ENCODE data around the gene VLDLR.

Gene VLDLR

DNA sequence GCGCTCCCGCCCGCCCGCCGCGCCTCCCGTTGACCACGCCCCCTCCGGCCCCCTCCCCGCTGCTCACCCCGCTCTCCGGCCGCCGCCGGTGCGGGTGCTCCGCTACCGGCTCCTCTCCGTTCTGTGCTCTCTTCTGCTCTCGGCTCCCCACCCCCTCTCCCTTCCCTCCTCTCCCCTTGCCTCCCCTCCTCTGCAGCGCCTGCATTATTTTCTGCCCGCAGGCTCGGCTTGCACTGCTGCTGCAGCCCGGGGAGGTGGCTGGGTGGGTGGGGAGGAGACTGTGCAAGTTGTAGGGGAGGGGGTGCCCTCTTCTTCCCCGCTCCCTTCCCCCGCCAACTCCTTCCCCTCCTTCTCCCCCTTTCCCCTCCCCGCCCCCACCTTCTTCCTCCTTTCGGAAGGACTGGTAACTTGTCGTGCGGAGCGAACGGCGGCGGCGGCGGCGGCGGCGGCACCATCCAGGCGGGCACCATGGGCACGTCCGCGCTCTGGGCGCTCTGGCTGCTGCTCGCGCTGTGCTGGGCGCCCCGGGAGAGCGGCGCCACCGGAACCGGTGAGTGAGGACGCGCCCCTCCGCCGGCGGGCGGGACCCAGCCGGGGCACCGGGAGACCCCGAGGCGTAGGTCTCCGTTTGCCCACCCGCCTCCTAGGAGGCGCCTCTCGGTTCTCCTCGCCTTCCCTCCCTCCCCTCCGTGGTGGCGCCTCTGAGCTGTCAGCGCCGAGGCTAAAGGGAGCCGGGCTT is at the start of gene VLDLR:
VLDLR (plus strand) TSS at position 66 of the 739 bp plus-strand sequence; CDS start at position 469, 403 bp downstream.
- FAIRE-seq = no peak

DNA sequence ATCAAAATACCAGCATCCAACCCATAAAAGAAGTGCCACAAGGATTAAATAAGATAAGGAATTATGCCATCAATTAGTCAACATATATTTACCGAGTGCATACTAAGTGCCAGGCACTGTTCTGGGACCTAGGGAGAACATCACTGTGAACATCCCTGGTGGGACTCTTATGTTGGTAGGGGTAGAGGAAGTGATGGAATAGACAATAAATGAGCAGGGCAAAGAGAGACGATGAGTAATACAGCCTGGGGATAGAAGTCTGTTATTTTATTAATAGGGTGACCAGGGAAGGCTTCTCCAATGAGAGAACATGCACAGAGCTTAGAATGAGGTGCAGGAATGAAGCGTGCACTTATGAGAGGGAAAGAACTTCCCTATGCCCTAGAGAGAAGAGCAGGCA is 47.4 kb upstream of the VLDLR start:
- FAIRE-seq = no peak

DNA sequence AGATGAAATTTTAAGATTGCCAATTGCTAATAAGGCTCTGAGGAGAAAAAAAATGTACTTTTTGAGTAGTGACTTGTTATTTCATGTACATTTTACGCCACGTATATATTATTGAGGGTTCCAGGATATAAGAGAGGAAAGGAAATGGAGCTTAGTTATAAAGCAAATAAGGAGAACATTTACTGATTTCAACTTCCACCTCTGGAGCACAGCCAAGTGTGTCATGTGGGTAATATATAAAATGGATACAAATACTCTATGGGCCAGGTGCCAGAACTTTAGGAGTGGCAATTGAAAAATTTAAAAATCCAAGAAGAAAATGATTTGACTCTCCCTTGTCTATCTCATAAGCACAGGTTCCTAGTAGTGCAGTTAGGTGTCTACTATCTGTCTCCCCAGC is 45.0 kb upstream of the VLDLR start:
- FAIRE-seq = no peak

DNA sequence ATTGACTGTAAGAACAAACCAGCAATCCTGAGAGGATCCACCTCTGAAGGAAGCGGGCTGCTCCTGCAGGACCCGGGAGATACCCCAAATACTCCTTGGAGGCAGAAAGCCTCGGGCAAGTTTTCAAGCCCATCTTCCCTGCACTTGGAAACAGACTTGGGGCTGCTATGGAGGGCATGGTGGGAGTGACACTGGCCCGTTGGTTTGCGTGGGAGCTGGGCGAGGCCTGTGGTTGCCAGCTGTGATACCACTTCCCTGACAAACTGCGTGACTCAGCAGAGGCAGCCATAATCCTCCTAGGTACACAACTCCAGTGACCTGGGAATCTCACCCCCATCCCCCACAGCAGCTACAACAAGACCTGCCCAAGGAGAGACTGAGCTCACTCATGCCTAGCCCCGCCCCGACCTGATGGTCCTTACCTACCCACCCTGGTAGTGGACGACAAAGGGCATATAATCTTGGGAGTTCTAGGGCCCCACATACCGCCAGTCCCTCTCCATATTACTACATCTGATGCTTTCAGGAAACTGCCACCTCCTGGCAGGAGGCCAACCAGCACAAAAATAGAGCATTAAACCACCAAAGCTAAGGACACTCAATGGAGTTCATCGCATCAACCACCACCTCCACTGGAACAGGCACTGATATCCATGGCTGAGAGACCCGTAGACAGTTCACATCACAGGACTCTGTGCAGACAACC is 38.1 kb upstream of the VLDLR start:
- no peak for FAIRE-seq

DNA sequence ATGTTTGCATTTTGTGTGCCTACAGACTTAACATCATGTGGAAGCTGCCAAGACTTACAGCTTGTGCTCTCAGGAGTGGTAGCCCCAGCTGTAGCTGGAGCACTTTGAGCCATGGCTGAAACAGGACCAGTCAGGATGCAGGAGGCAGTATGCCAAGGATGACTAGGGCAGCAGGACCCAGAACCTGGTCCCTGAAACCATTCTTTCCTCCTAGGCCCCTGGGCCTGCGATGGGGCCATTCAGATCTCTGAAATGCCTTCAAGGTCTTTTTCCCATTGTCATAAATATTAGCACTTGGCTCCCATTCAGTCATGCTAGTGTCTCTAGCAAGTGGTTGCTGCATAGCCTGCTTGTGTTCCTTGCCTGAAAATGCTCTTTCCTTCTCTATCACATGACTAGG is 29.6 kb upstream of the VLDLR start:
- FAIRE-seq = no peak

DNA sequence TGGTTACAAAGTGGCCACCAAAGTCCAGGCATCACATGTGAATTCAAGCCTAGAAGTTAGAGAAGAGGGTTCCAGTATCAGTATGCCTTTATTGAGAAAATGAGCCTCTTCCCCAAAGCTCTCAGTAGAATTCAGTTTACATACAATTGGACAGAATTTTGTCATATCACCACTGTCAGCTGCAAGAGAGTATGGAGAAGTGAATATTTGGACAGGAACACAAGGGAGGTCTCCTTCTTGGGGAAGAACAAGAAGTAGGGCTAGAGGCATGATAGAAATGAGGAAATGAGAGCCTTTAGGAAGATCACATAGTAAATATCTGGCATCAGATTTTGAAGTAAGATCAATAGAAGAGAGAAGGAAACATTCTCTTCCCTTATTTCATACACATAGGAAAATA is 27.8 kb upstream of the VLDLR start:
- no peak for FAIRE-seq

DNA sequence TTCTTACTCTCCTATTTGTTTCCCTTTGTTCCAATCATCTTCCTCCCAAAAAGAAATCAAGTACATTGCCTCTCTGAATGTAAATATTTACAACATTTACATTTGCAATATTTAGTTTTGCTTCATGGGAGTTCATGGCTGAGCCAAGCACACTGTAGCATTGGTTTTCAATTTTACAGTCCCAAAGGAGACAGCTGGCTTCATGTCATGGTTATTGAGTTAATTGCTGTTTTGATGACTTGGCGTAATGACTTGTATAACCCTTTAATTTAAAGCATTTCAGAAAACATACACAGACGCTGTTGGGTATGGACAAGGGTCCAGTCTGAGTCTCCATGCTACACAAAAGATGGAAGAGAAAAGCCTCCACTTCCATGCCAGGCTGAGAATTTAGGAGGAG is 25.6 kb upstream of the VLDLR start:
- no peak for FAIRE-seq

DNA sequence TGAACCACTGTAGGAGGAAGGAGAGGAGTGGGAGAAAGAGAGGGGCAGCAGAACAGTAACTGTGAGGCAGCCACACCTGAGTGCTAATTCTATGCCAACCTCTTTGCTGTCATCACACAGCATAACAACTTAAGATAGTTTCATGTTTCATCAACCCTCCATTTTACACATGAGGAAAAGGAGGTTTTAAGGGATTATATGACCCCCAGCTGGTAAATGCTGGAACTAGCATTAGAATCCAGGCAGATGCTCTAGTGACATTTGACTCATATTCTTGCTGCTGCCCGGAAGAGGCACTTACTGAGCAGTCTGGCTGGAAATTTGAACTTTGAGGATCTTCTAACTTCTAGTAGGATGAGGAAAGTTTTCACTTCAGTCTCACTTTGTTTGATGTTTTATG is 24.1 kb upstream of the VLDLR start:
- no peak for FAIRE-seq

DNA sequence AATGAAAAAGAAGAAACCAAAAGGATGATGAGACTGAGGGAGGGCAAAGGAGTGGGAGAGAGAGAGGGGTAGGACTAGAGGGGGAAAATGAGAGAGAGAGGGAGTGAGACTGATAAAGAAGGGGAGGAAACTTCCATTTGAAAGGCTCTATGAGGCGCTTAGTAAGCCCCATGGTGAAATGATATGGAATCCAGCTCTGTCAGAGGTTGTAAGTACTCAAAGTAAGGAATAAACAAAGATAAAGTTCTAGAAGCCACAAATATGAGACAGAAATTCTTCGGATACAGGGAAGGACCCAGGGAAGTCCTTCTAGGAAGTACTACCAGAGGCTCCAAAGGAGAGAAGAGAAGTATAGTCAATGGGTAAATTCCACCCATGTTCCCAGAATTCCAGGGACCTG is 21.7 kb upstream of the VLDLR start:
- no peak for FAIRE-seq

DNA sequence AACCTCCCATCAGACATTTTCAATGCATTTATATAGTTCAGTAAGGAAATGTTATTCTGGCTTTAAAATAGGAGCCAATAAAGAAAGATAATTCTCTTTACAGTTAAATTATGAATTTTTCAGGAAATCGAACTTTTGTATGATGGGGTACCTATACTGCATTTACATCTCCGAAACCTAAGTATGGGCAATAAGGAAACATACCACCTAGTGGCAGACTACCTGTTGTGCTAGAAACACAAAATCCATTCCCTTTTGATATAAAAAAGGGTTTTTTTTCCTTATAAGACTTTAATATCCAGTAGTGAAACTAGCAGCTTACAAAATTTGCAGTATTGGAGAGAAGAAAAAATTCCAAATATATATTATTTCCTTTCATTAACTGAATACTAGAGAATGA is 21.3 kb upstream of the VLDLR start:
- FAIRE-seq = peak; percentile 36

DNA sequence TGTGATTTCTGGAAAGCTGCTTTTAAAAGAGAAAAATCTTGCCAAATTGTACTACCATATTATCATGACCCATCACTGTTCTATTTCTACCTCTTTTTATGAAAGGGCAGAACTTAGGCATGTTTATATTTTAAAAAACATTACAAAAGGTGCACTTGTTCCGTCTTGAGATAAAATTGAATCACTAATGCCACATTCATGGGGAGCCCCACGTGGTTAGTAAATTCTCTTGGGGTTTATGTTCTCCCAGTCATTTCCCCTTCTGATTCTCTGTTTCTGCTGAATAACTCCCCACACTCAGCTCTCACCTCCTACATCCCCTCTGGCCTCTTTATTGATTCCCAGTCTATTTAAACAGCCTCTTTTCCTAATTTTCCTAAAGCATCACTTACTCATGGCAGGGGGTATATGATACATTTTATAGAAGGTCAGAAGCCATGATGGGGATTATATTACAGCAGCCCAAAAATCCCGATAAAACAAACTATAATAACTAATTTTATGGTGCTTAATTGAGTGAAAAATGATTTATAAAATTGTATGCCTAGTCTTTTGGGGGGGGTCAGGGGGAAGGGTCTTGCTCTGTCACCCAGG is 19.7 kb upstream of the VLDLR start:
- no peak for FAIRE-seq

DNA sequence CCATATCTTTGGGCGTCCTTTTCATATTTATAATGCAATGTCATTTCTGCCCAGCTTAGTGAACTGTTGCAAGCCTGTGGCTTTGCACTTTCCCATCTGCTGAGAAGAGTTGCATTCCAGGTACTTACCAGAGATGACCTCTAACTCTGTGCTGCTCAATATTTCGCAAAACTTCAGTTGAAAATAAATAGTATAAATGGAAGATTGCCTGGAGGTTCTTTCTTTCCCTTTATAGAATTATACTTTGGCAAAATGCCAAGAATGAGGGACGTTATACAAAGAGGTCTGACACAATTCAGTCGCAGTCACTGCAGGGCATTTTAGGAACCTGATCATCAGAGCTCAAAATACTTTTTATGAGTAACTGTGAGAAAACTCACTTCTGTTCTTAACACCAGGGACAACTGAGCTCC is 18.9 kb upstream of the VLDLR start:
- no peak for FAIRE-seq

DNA sequence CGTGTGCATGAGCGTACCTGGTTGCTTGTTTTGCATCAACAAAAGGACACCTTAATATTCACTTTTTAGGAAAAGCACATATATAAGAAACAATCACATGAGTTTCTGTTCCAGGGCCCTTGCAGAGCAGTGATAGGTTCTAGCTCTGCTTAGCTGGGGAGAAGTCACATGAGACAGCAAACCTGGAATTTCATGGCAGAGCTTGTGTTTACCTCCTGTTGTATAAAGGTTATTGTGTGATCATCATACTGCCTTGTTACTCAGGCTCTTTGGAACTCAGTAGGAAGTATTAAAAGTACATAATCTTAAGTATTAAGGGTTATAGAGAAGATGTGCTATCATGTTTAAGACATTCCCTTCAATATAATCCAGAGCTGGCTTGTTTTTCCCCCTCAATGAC is 18.0 kb upstream of the VLDLR start:
- no peak for FAIRE-seq

DNA sequence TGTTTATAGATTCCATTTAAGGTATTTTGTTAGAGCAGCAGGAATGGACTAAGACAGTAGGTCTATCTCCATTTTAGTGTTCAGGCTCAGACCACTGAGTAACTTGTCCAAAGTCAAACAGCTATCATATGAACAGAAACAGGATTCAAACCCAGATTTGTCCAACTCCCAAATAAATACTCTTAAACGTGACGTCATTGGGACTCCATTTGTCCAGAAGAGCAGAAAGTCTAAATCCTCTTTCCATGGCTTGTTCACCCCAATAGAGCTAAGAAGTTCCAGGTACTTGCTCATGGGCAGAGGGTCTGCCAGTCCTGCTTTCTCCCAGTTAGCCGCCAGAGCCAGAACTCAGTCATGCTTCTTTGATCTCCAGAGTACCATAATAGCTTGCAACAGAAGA is 16.3 kb upstream of the VLDLR start:
- no peak for FAIRE-seq

DNA sequence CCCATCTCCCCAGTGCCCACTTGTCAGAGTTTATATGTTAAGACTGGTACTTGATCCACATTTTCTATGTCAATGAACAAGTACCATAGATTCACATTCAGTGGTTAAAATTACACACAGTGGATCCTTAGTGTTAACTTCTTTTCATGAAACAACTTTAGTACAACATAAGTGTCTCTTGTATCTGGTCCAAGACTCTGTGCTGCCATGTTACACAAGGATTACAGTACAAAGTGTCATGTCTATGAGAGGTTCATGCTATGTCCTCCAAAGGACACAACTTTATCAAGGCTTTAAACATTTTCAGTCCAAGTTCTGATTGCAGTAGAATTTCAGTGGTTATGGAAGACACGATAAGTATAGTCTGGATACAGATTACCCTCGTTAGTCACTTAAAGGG is 13.3 kb upstream of the VLDLR start:
- FAIRE-seq = no peak

DNA sequence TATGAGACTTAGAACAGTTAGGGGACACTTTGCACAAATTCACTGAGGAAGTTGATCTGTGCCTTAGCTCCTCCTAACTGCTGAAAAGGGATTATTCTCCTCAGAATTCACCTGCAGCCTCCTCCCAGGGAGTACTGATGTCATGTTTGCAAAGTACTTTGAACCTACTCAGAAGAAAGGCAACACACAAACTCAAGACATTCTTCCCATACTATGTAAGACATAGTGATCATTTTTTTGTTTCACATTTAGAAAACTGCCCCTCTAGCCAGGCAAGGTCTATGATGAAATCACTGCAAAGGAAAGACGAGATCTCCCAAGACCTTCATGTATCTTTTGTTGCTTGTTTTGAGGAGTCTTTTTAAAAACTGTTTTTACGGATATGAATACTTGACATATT is 10.6 kb upstream of the VLDLR start:
- no peak for FAIRE-seq

DNA sequence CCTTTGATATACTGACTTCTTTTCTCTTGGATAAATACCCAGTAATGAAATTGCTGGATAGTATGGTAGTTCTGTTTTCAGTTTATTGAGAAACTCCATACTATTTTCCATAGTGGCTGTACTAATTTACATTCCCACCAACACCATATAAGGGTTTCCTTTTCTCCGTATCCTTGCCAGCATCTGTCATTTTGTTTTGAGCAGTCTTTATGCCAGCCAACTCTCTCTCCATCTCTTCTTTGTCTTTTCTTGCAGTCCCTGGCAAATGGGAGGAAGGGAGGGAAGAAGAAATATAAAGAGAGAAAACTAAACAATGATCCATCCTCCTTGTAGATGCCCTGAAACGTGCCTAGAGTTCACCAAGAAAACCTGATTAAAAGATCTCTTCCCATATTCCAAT is 9.6 kb upstream of the VLDLR start:
- FAIRE-seq = no peak

DNA sequence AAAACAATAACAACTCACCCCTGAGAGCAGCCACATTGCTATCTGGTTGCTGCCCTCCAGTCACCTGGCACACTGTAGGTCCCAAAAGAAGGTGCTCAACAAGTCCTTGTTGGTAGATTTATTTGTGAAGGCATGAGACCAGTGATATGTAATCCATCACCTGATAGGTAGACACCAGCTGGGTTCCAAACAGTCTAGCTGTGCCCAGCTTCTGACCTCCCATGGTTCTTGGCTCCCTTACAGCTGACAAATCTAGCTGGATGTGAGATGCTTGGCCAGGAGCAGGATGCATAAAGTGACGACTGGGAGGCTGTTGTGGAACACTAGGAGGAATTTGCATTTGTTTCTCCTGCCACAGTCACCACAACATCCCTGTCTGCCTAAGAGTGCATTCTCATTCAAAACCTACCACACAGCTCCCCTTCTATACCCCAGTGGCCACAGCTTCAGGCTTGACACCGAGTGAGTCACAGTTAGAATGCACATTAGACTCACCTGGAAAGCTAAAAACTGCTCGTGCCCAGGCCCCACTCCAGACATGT is 7.8 kb upstream of the VLDLR start:
- FAIRE-seq = no peak

DNA sequence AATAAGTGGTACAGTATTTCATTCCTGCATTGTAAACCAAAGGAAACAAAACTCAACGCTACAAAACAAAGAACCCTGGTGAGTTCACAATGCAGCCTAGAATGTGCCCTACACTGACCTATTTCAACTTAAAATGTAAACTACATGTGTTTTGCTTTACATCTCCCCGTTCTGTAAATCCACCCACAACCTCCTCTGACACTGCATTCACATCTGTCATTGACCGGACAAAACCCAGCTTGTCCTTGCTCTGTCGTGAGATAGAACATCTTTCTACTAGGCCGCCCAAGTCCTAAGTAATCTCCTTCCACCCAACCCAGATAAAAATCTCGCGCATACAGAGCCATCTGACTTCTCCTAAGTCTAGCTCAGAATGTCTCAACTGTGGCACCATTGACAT is 6.1 kb upstream of the VLDLR start:
- no peak for FAIRE-seq

DNA sequence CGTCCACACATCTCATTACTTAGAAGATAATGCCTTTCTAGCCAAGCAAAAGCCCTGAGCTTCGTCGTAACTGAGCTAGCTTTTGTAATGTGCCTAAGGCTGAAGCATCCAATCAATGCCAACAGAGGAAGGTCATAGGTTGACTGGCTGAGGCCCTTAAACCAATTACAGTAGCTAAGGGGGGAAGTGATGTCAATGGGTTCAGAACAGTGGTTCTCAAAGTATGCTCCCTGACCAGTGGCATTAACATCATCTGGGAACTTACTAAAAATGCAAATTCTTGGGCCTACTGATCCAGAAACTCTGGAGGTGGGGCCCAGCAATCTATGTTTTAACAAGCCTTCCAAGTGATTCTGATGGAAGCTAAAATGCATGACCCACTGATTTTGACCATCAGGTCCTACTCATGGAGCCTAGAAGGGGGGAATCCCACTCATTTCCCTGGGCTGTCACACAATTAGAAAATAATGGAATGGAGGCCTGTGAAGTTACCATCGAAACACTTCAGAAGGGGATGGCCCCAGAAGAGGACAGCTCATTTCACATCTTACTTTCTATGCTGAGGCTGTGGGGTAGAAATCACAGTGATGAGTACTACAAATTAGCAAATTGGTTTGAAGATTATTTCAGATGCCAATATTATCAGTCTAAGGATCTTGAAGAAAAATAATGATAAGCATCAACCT is 4.8 kb upstream of the VLDLR start:
- no peak for FAIRE-seq

DNA sequence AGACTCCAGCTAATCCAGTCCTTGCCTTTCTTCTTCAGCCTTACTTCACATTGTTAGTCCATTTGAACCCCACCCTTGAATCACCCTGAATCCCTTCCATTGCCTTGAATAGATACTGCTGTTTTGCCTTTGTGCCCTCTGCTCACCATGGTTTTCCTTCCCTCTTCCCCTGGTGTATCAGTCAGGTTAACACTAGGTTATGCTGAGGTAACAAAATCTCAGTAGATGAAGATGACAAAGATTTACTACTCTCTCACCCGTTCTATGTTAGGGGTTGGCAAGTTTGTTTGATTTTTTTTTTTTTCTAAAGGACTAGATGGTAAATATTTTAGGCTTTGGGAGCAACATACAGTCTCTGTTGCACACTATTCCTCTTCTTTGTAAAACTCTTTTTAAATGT is 3.3 kb upstream of the VLDLR start:
- no peak for FAIRE-seq

DNA sequence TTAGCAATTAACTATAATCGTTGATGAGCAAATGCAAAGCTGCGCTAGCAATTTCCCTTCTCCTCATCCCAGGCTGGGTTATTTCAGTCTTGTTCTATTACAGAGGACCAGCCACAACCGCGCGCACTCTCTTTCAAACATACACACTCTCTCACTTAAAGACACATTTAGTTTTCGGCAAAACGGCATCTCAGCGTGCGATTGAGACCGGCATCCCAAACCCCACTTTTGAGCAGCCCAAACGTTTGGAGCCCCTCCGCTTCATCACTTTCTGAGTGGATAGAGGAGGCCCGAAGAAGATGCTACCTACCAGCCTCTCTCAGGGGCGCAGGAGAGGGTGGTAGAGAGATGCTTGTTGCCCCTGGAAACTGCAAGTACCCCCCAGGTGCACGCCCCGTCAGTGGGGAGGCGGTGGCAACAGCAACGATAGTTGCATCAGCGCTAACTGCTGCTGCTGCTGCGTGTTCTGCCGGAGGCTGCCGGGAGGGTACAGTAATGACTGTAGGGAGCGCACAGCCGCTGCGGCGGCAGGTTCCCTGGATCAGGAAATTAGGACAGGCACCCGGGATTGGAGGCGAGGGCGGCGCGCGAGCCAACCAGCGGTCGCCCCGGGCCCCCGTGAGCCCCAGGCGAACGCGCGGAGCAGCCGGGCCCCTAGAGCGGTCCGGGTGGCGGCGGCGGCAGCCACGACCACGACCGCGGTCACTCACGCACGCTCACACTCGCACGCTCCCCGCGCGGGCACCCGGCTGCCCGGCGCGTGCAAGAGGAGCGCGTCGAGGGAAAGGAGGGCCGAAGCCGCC is 467 bp upstream of the VLDLR start:
- no peak for FAIRE-seq
